Chondrocyte (in vitro differentiated cells): ENCODE results near the gene ZC3H6. TPM values are rescaled to one million over a fixed set of nuclear protein-coding genes. Genes with fewer than 3 reads are reported as not detected.

Source experiments
- total RNA-seq: library from RNA; stranded (reverse); gene quantifications from 3 replicates; pipeline ENCODE4 v1.2.1, GENCODE V29; 2021

Gene ZC3H6
- total RNA-seq, 1 donor from 2014 or later = 8.6 TPM

Other genes with a start within 250 kb of the ZC3H6 start
- gene TMEM87B, start 220.3 kb upstream of the ZC3H6 start, total RNA-seq = 19.4 to 20.1 TPM (median 19.8 TPM) in 3 replicates
- 0.77 to 1.3 TPM (median 1.0 TPM) in 3 replicates for gene FBLN7, start 137.2 kb upstream of the ZC3H6 start, total RNA-seq
- 3.9 to 6.4 TPM (median 5.6 TPM) in 3 replicates for gene ZC3H8, start 20.6 kb upstream of the ZC3H6 start, total RNA-seq
- gene RGPD8, start 158.0 kb downstream of the ZC3H6 start, total RNA-seq = 5.0 to 10.2 TPM (median 6.8 TPM) in 3 replicates
- 67.9 to 82.6 TPM (median 68.8 TPM) in 3 replicates for gene TTL, start 206.6 kb downstream of the ZC3H6 start, total RNA-seq